ENCODE measurements around the gene NOX4. TPM values are rescaled to one million over a fixed set of nuclear protein-coding genes. Genes with fewer than 3 reads are reported as not detected.

NOX4 gene
- total and polyA plus RNA-seq, 2 of the 8 experiments (the other 6 are each of a cell fraction or from before 2014, with no cell fraction given): 2.0 to 2.3 TPM

- Histone ChIP-seq H3K36me3 (ENCODE audit: control insufficient read depth in 2 of 4, insufficient read depth in 4 of 4, low read length in 3 of 4) (no peaks in the 10 kb centered on the region), H3K23ac (ENCODE audit: insufficient read length) (no peak overlapping the region), H2BK5ac (ENCODE audit: low read depth, low read length) (no peak overlapping the region), H2BK15ac (ENCODE audit: low read length) (no peak overlapping the region), H3K4me2 (ENCODE audit: insufficient read depth in 1 of 2, low read depth in 2 of 2, low read length in 2 of 2) (no peak overlapping the region), H2AFZ (ENCODE audit: low read length) (no peak overlapping the region), H3K4ac (replicated peaks; ENCODE audit: insufficient read length, low read depth, low read length) (no peak overlapping the region), H2BK120ac (replicated peaks; ENCODE audit: low read depth, low read length) (no peak overlapping the region), H2AK5ac (ENCODE audit: low read depth, low read length) (no peak overlapping the region), H3K79me2 (ENCODE audit: control insufficient read depth in 1 of 2, insufficient read depth in 2 of 2, low read length in 2 of 2) (no peaks in the 10 kb centered on the region), H4K91ac (replicated peaks; ENCODE audit: insufficient read length, low read length) (no peak overlapping the region), H3K56ac (replicated peaks; ENCODE audit: insufficient read length, low read depth, low read length) (no peak overlapping the region), H3K4me1 (replicated peaks in 1 of 4; ENCODE audit: control insufficient read depth in 3 of 4, insufficient read depth in 4 of 4, low read length in 3 of 4) (peaks cover 0 to 15% (median 4%) of the 10 kb centered on the region in 4 experiments; a peak in 5 of 7 replicates), H3K9ac (replicated peaks in 1 of 4; ENCODE audit: extremely low read depth in 1 of 4, low read depth in 3 of 4, low read length in 3 of 4) (no peak overlapping the region), H3K23me2 (ENCODE audit: low read depth, low read length) (no peaks in the 10 kb centered on the region; the same call in 1 of the 2 replicates), H4K5ac (ENCODE audit: insufficient read length, low read depth, low read length) (no peak overlapping the region), H3K27me3 (replicated peaks in 1 of 4; ENCODE audit: control insufficient read depth in 3 of 4, extremely low read depth in 1 of 4, insufficient read depth in 3 of 4, low read length in 3 of 4) (no peaks in the 10 kb centered on the region), H4K8ac (ENCODE audit: extremely low read depth, insufficient read depth, low read length) (no peak overlapping the region), H3K14ac (ENCODE audit: insufficient read length) (no peak overlapping the region), H3K18ac (ENCODE audit: extremely low read depth, low read length) (no peak overlapping the region), H3K79me1 (ENCODE audit: low read depth, low read length) (no peaks in the 10 kb centered on the region), H2BK12ac (ENCODE audit: low read depth, low read length) (no peak overlapping the region), H4K20me1 (replicated peaks in 1 of 2; ENCODE audit: control insufficient read depth in 1 of 2, insufficient read depth in 2 of 2, low read length in 2 of 2) (no peaks in the 10 kb centered on the region), H3K27ac (ENCODE audit: low read depth, low read length) (no peak overlapping the region), H2BK20ac (ENCODE audit: low read length) (no peak overlapping the region), H3K4me3 (ENCODE audit: extremely low read depth in 1 of 4, insufficient read depth in 2 of 4, low read depth in 3 of 4, low read length in 4 of 4) (no peak overlapping the region), H3K9me3 (ENCODE audit: insufficient read depth in 2 of 2, low read depth in 1 of 2, low read length in 1 of 2) (no peaks in the 10 kb centered on the region)
- POLR2A ChIA-PET (ENCODE audit: partially characterized antibody): no interaction called here
- DNase-seq (ENCODE audit: low read depth in 1 of 2, low spot score in 2 of 2) (no peak), FAIRE-seq (no peak)
- TF ChIP-seq JUND (IDR thresholded peaks at IDR 0.05; ENCODE audit: low read length) (no peak), KDM4A (IDR thresholded peaks at IDR 0.05; ENCODE audit: low read depth, low read length, severe bottlenecking) (no peak), NRF1 (IDR thresholded peaks at IDR 0.05; ENCODE audit: low read depth, low read length) (no peak), TAF1 (IDR thresholded peaks at IDR 0.05; ENCODE audit: low read depth, low read length) (no peak), HDAC2 (IDR thresholded peaks at IDR 0.05; ENCODE audit: borderline replicate concordance in 1 of 2, low read depth in 2 of 2, low read length in 2 of 2) (no peak), CHD1 (IDR thresholded peaks at IDR 0.05; ENCODE audit: low read depth, low read length) (no peak), GABPA (IDR thresholded peaks at IDR 0.05; ENCODE audit: borderline replicate concordance, insufficient read depth, low read length) (no peak), NANOG (IDR thresholded peaks at IDR 0.05; ENCODE audit: insufficient read depth, low read depth, low read length, poor library complexity, severe bottlenecking) (no peak), KDM5A (IDR thresholded peaks at IDR 0.05; ENCODE audit: low read length) (no peak), CHD2 (IDR thresholded peaks at IDR 0.05; ENCODE audit: low read length) (no peak), SP4 (IDR thresholded peaks at IDR 0.05; ENCODE audit: low read length) (no peak)
- TF ChIP-seq, protein P1, sequence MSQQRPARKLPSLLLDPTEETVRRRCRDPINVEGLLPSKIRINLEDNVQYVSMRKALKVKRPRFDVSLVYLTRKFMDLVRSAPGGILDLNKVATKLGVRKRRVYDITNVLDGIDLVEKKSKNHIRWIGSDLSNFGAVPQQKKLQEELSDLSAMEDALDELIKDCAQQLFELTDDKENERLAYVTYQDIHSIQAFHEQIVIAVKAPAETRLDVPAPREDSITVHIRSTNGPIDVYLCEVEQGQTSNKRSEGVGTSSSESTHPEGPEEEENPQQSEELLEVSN (IDR thresholded peaks at IDR 0.05): no peak
- CTCF ChIA-PET (ENCODE audit: partially characterized antibody): no interaction called here
- WGBS, 2 experiments (ENCODE audit: extremely low coverage in 1 of 2, insufficient coverage in 1 of 2, insufficient read length in 1 of 2, insufficient replicate concordance in 2 of 2, low coverage in 1 of 2, low lambda C conversion rate in 2 of 2, missing lambda C conversion rate in 1 of 2): 96% methylated on average over 2 of the region's 2 CpGs; no CpG with 5 or more reads in 1 of the 2 experiments
These were observed 13.1 kb upstream of the NOX4 start for GRCh38 chr11:89504270-89504669.

Data from H1 (cell line).